Gastroesophageal sphincter (tissue), 3 donors: ENCODE data around the gene LHFPL2.

Experiments
- CTCF ChIP-seq, 4 experiments: fragments of 200-600 bp in 2 of 4; fragments of 450-650 bp in 2 of 4; sonication (generic) in 1 of 4; IDR thresholded peaks; one replicate each; pipeline ENCODE4 v1.5.1; 2017 to 2019; ENCODE audit warnings: antibody characterized with exemption in 4 of 4, mild to moderate bottlenecking in 2 of 4, moderate library complexity in 2 of 4
- EP300 ChIP-seq: sonication (generic); formaldehyde crosslinking; IDR thresholded peaks from one replicate; pipeline ENCODE4 v1.6.1; 2017; ENCODE audit warnings: antibody characterized with exemption, mild to moderate bottlenecking
- POLR2A ChIP-seq, 2 donors: fragments of 450-650 bp; IDR thresholded peaks; one replicate each; pipeline ENCODE4 v1.6.1; 2017; ENCODE audit warnings: antibody characterized with exemption in 2 of 2, mild to moderate bottlenecking in 2 of 2, moderate library complexity in 1 of 2

GRCh38 chr5:78693339-78693738 is 44.8 kb upstream of the LHFPL2 start:
- TF ChIP-seq CTCF (IDR thresholded peaks at IDR 0.05) (no peak), EP300 (no peak), POLR2A (IDR thresholded peaks at IDR 0.05) (no peak)
